OCI-LY3 (cell line): ENCODE results near the gene ANKRD33B.
A peak's percentile ranks its signal among the peaks of the same experiment; 100 is the strongest.

Experiments used
- H2AFZ ChIP-seq: fragments of 200-600, 300-600 bp; shearing (Covaris generic); 2 replicates; pipeline ENCODE4 v1.6.0; 2014; ENCODE audit warnings: antibody characterized with exemption, low read depth, low read length
- H3K27ac ChIP-seq: fragments of 200-600, 300-600 bp; sonication (generic); 2 replicates; pipeline ENCODE4 v1.5.1; 2014; ENCODE audit warnings: mild to moderate bottlenecking, low read length, moderate library complexity, mixed read lengths
- H3K27me3 ChIP-seq: fragments of 200-600, 300-600 bp; sonication (generic); 2 replicates; pipeline ENCODE4 v1.6.1; 2014; ENCODE audit warnings: low read depth, low read length, mixed read lengths
- H3K36me3 ChIP-seq: fragments of 200-600, 300-600 bp; sonication (generic); replicated peaks from 2 replicates; pipeline ENCODE3; 2014; ENCODE audit warnings: low read depth, low read length, mixed read lengths
- H3K4me1 ChIP-seq: fragments of 300-600, 200-600 bp; sonication (generic); 2 replicates; pipeline ENCODE4 v1.6.1; 2014; ENCODE audit warnings: low read length, mixed read lengths
- H3K4me2 ChIP-seq: fragments of 200-600, 300-600 bp; sonication (generic); 2 replicates; pipeline ENCODE4 v1.6.1; 2014; ENCODE audit warnings: low read length, mixed read lengths
- H3K4me3 ChIP-seq: fragments of 300-600, 200-600 bp; sonication (generic); 2 replicates; pipeline ENCODE4 v1.5.1; 2014; ENCODE audit warnings: antibody characterized with exemption, mild to moderate bottlenecking, low read length, moderate library complexity
- H3K79me2 ChIP-seq: fragments of 300-600, 200-600 bp; shearing (Covaris generic); 2 replicates; pipeline ENCODE4 v1.6.1; 2014; ENCODE audit warnings: mild to moderate bottlenecking, low read length, mixed read lengths
- H3K9ac ChIP-seq: fragments of 300-600, 200-600 bp; shearing (Covaris generic); 2 replicates; pipeline ENCODE4 v1.6.0; 2014; ENCODE audit warnings: mild to moderate bottlenecking, low read length, moderate library complexity
- H3K9me3 ChIP-seq: fragments of 200-600, 300-600 bp; shearing (Covaris generic); 2 replicates; pipeline ENCODE4 v1.6.1; 2014; ENCODE audit warnings: low read length, mixed read lengths; ENCODE audit not compliant: insufficient read depth
- H4K20me1 ChIP-seq: fragments of 200-600, 300-600 bp; sonication (generic); 2 replicates; pipeline ENCODE4 v1.6.1; 2016; ENCODE audit warnings: low read length, mixed read lengths; ENCODE audit not compliant: insufficient read depth
- EZH2phosphoT487 ChIP-seq: fragments of 200-600 bp; shearing (Covaris generic); IDR thresholded peaks from 2 replicates; pipeline ENCODE4 v1.6.1; 2018; ENCODE audit warnings: antibody characterized with exemption, mixed run types, low read depth
- TF ChIP-seq, protein P1 (sequence below): fragments of 200-600, 300-600 bp; sonication (generic); IDR thresholded peaks from 2 replicates; pipeline ENCODE4 v1.5.1; 2014; ENCODE audit warnings: antibody characterized with exemption, low read length, low read depth

Gene ANKRD33B

DNA sequence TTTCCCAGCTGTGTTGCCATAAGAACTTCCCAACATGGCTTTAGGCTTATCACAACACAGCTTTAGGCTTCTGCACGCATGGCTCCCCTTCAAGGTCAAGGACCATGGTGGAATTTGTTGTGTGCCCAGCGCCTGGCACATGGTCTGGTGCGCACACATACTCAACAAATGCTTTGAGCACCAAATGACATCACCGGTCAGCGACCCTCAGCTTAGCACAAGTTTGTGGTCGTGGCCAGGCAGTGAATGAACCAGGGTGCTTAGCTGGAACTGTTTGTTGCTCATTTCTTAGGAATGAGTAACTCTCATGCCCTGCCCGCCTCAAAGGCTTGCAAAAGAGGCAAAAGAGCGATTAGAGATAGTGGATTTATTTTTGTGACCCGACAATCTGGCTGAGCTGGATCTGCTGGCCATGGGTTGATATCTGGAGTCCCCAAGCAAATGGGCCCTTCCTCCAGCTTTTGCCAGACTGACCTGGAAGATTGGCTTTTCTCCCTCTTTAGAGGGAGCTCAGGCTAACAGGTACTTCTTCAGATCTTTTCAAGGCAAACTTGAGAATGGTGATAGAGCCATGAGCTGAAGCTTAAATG is 138.3 kb downstream of the ANKRD33B start:
- peaks cover 55% of the 10 kb centered on the region for H3K4me1 ChIP-seq
- H3K27me3 ChIP-seq: no peaks in the 10 kb centered on the region
- H2AFZ ChIP-seq: no peak overlapping the region
- no peak overlapping the region for H3K9ac ChIP-seq
- H4K20me1 ChIP-seq: peaks cover 13% of the 10 kb centered on the region; the same call in 1 of the 2 replicates
- no peak overlapping the region for H3K27ac ChIP-seq
- H3K4me3 ChIP-seq: no peak overlapping the region
- no peak overlapping the region for H3K4me2 ChIP-seq
- TF ChIP-seq, protein P1, sequence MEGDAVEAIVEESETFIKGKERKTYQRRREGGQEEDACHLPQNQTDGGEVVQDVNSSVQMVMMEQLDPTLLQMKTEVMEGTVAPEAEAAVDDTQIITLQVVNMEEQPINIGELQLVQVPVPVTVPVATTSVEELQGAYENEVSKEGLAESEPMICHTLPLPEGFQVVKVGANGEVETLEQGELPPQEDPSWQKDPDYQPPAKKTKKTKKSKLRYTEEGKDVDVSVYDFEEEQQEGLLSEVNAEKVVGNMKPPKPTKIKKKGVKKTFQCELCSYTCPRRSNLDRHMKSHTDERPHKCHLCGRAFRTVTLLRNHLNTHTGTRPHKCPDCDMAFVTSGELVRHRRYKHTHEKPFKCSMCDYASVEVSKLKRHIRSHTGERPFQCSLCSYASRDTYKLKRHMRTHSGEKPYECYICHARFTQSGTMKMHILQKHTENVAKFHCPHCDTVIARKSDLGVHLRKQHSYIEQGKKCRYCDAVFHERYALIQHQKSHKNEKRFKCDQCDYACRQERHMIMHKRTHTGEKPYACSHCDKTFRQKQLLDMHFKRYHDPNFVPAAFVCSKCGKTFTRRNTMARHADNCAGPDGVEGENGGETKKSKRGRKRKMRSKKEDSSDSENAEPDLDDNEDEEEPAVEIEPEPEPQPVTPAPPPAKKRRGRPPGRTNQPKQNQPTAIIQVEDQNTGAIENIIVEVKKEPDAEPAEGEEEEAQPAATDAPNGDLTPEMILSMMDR: no peak
- no peak for TF ChIP-seq EZH2phosphoT487
- no peaks in the 10 kb centered on the region for H3K36me3 ChIP-seq
- H3K9me3 ChIP-seq: no peaks in the 10 kb centered on the region
- no peaks in the 10 kb centered on the region; the same call in 1 of the 2 replicates for H3K79me2 ChIP-seq

- TF ChIP-seq, protein P1: no peak
- TF ChIP-seq EZH2phosphoT487: no peak
- no peak overlapping the region for H3K4me3 ChIP-seq
- H2AFZ ChIP-seq: no peak overlapping the region
- no peak overlapping the region for H3K9ac ChIP-seq
- H3K4me2 ChIP-seq: peak overlapping the region; percentile 22; the same call in 1 of the 2 replicates
- no peaks in the 10 kb centered on the region for H3K36me3 ChIP-seq
- peaks cover 58% of the 10 kb centered on the region for H3K4me1 ChIP-seq
- no peaks in the 10 kb centered on the region for H3K9me3 ChIP-seq
- H3K27me3 ChIP-seq: no peaks in the 10 kb centered on the region
- H4K20me1 ChIP-seq: peaks cover 22% of the 10 kb centered on the region
- H3K27ac ChIP-seq: no peak overlapping the region
- H3K79me2 ChIP-seq: no peaks in the 10 kb centered on the region; the same call in 1 of the 2 replicates
Observed at GRCh38 chr5:10702911-10703491, 139.1 kb downstream of the ANKRD33B start.

DNA sequence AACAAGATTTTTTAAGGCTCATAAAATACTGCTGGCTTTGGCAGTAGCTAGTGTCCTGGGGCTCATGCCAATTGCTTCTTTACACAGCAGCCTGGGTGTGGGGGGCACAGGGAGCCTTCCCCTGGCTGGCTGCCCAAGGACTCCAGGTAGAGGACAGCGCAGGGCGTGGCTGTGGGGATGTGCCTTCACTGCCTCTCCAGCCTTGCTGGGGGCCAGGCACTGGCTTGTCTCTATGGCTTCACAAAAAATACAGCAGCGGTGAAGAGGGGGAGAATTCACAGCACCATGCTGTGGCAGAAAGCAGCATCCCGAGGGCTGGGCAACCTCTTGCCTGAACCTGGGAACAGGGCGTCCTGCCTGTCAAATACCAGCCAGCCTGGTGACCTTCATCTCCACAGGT is 139.8 kb downstream of the ANKRD33B start:
- H3K27me3 ChIP-seq: no peaks in the 10 kb centered on the region
- H3K27ac ChIP-seq: no peak overlapping the region
- no peaks in the 10 kb centered on the region for H3K36me3 ChIP-seq
- H3K4me2 ChIP-seq: 0 out of 2 replicates have a peak overlapping the region, but pooled peaks have one; percentile 22
- H3K9ac ChIP-seq: no peak overlapping the region
- H2AFZ ChIP-seq: no peak overlapping the region
- no peak overlapping the region for H3K4me3 ChIP-seq
- H3K79me2 ChIP-seq: no peaks in the 10 kb centered on the region; the same call in 1 of the 2 replicates
- peaks cover 63% of the 10 kb centered on the region for H3K4me1 ChIP-seq
- H3K9me3 ChIP-seq: no peaks in the 10 kb centered on the region
- TF ChIP-seq, protein P1: no peak
- no peak for TF ChIP-seq EZH2phosphoT487
- H4K20me1 ChIP-seq: peaks cover 28% of the 10 kb centered on the region

- Histone ChIP-seq H3K4me1 (peaks cover 57% of the 10 kb centered on the region), H3K9ac (no peak overlapping the region), H2AFZ (no peak overlapping the region), H3K4me3 (no peak overlapping the region), H4K20me1 (peaks cover 40% of the 10 kb centered on the region), H3K79me2 (no peaks in the 10 kb centered on the region), H3K27me3 (no peaks in the 10 kb centered on the region), H3K9me3 (no peaks in the 10 kb centered on the region), H3K4me2 (peak overlapping the region; percentile 21; the same call in 1 of the 2 replicates), H3K36me3 (no peaks in the 10 kb centered on the region), H3K27ac (no peak overlapping the region)
- TF ChIP-seq, protein P1: no peak
- no peak for TF ChIP-seq EZH2phosphoT487
Observed at GRCh38 chr5:10704949-10705621, 141.2 kb downstream of the ANKRD33B start.
